Activated T-helper 2 cell treated with anti-CD3 and anti-CD28 coated beads, Interferon-gamma antibody, Interleukin-2, Interleukin-4, amounts not matched to agents 10 μg/mL and 5 μg/mL and 100 μg/mL, durations not matched to agents 14 hours and 24 hours and 36 hours (primary cell): ENCODE data around the gene EFNA4. TPM values are rescaled to one million over a fixed set of nuclear protein-coding genes. Genes with fewer than 3 reads are reported as not detected.

Experiments
- DNase-seq: peaks from one replicate; pipeline ENCODE4 v3.0.0; 2021; ENCODE audit warnings: low spot score
- H3K27ac Mint-ChIP-seq: one replicate; pipeline ENCODE4 v1.8.0; 2021; ENCODE audit warnings: mixed read lengths
- H3K27me3 Mint-ChIP-seq: one replicate; pipeline ENCODE4 v1.8.0; 2021; ENCODE audit warnings: low read depth, mixed read lengths
- H3K36me3 Mint-ChIP-seq: one replicate; pipeline ENCODE4 v1.8.0; 2021; ENCODE audit warnings: low read depth, mixed read lengths
- H3K4me1 Mint-ChIP-seq: one replicate; pipeline ENCODE4 v1.8.0; 2021; ENCODE audit warnings: low read depth, mixed read lengths
- H3K4me3 Mint-ChIP-seq: one replicate; pipeline ENCODE4 v1.8.0; 2021; ENCODE audit warnings: low read depth, mild to moderate bottlenecking, moderate library complexity, mixed read lengths
- H3K9me3 Mint-ChIP-seq: one replicate; pipeline ENCODE4 v1.8.0; 2021; ENCODE audit warnings: mixed read lengths
- intact Hi-C: fragments of 100-400 bp; cut with micrococcal nuclease; formaldehyde crosslinking; loops from one replicate; pipeline ENCODE4 v1.15.1; 2023
- total RNA-seq: library from RNA; stranded (reverse); gene quantifications from 2 replicates; pipeline ENCODE4 v1.2.3, GENCODE V29; 2022

The EFNA4 gene
- total RNA-seq, 1 donor from 2014 or later, result 10.5 TPM

DNA sequence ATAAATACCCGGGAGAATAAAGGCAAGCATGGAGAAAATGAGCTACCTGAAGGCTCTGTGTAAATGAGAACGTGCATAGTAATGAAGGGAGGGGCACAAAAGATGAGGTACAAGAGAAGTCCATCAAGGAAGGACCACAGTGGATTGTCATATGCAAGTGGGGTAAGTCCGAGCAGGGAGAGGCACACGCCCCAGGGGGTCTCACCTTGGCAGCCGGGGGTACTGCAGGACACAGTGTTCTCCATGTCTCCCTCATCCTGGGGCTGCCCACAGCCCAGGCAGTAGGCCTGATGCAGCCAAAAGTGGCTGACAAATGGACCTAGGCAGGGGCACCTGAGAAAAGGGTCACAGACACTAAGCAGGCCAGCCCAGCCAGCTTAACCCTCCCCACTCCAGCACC, 39.9 kb upstream of the EFNA4 start:
- H3K27me3 Mint-ChIP-seq, result no peaks in the 10 kb centered on the region
- no peak overlapping the region for H3K4me3 Mint-ChIP-seq
- H3K9me3 Mint-ChIP-seq, result no peaks in the 10 kb centered on the region
- H3K27ac Mint-ChIP-seq, result no peak overlapping the region
- no peak for DNase-seq
- intact Hi-C loops, result no loop called here
- H3K36me3 Mint-ChIP-seq, result peaks cover 16% of the 10 kb centered on the region
- peaks cover 10% of the 10 kb centered on the region for H3K4me1 Mint-ChIP-seq

DNA sequence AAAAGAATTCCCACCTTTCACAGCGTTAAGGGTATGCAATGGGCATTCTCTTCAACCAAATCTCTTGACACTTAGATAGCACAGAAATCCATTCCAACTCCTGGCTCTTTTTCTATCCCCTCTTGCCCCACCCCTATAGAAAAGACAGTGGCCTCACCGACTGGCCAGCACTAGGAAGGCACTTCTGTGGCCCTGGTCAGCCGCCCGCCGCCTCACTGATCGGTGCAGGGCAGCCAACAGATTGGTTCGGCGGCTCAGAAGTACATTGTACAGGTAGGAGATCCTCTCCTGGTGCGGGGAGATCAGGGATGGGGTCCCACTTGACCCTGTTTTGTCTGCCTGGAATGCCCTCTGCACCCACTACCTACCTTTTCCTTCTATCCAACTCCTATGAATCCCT, 39.2 kb upstream of the EFNA4 start:
- Mint-ChIP-seq H3K4me3 (no peak overlapping the region), H3K27ac (no peak overlapping the region), H3K9me3 (no peaks in the 10 kb centered on the region), H3K27me3 (no peaks in the 10 kb centered on the region), H3K4me1 (peaks cover 8% of the 10 kb centered on the region), H3K36me3 (peaks cover 9% of the 10 kb centered on the region)
- no peak for DNase-seq
- intact Hi-C loops, result no loop called here

DNA sequence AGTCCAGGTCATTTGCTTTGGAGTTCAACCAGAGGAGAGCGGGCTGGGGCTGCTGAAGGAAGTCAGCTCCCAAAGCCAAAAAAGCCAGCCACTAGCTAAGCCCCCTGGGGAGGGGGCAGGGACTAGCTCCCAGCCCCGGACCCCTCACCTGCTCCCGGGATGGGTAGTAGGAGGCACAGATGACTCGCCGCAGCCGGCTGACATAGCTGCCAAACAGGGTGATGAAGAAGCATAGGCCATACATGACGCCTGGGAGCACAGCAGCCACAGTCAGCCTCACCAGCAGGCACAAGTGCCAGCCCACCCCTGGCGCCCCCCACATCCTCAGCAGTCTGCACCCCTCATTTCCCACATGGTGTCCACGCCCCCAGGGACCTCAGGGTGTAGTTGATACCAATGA, 37.4 kb upstream of the EFNA4 start:
- no peaks in the 10 kb centered on the region for H3K9me3 Mint-ChIP-seq
- no peak overlapping the region for H3K27ac Mint-ChIP-seq
- H3K4me1 Mint-ChIP-seq, result no peaks in the 10 kb centered on the region
- H3K27me3 Mint-ChIP-seq, result no peaks in the 10 kb centered on the region
- no peak overlapping the region for H3K4me3 Mint-ChIP-seq
- H3K36me3 Mint-ChIP-seq, result no peaks in the 10 kb centered on the region
- DNase-seq, result no peak
- intact Hi-C loops, result no loop called here

DNA sequence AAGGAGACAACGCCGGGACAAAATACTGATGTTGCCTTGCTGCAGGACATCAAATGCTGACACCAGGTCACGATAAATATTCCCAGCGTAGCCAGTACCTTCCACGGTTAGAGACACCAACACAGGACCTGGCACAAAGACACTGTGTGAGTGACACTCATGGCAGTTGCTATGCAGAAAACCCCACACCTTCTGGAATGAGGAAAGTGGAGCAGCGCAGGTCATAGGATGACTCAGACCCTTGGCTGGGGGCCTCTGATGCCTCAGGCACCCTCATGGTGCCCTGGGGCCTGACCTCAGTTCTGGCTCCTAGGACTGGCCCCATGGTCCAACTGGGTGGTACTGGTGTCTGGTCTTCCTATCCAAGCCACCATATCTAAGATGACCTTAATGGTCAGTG, 37.0 kb upstream of the EFNA4 start:
- Mint-ChIP-seq H3K27ac (no peak overlapping the region), H3K9me3 (no peaks in the 10 kb centered on the region)
- intact Hi-C loops, result no loop called here

DNA sequence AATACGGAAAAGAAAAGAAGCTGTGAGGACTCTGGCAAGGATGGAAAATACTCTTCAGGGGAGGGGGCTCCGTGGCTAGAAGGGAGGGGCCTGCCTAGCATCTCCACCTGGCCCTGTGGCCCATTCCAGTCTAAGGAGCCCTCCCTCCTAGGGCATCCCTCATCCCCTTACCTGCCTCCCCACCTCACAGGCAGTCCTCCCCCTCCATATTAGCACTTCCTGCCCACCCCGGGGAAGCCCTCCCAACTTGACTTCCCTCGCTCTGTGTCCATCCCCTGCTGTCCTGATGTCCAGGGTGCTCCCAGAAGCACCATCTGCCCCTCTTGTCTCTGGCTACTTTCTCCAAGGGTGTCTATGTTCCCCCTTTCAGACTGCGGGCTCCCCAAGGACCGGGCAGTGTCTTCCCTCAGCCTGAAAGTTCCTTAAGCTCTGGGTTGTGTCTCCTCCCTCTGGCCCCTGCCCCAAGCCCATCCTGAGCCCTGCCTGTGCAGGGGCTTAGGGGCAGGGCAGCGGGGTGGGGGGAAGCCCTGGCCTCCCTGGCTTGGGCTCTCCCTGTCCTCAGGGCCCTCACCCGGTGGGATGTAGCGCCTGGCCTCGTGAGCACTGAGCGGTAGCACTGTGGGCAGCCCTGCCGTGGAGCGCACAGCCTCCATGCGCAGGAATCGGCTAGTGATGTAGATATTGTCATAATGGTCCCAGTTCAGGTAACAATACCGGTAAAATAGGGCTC, 33.9 kb upstream of the EFNA4 start:
- Mint-ChIP-seq H3K4me1 (no peaks in the 10 kb centered on the region), H3K4me3 (no peak overlapping the region), H3K27me3 (no peaks in the 10 kb centered on the region), H3K9me3 (no peaks in the 10 kb centered on the region), H3K27ac (no peak overlapping the region), H3K36me3 (no peaks in the 10 kb centered on the region)
- DNase-seq, result no peak
- intact Hi-C loops, result no loop called here

More for the DNA sequence above, 37.0 kb upstream of the EFNA4 start:
- H3K36me3 Mint-ChIP-seq, result no peaks in the 10 kb centered on the region
- H3K4me1 Mint-ChIP-seq, result no peaks in the 10 kb centered on the region
- H3K4me3 Mint-ChIP-seq, result no peak overlapping the region
- H3K27me3 Mint-ChIP-seq, result no peaks in the 10 kb centered on the region
- no peak for DNase-seq

DNA sequence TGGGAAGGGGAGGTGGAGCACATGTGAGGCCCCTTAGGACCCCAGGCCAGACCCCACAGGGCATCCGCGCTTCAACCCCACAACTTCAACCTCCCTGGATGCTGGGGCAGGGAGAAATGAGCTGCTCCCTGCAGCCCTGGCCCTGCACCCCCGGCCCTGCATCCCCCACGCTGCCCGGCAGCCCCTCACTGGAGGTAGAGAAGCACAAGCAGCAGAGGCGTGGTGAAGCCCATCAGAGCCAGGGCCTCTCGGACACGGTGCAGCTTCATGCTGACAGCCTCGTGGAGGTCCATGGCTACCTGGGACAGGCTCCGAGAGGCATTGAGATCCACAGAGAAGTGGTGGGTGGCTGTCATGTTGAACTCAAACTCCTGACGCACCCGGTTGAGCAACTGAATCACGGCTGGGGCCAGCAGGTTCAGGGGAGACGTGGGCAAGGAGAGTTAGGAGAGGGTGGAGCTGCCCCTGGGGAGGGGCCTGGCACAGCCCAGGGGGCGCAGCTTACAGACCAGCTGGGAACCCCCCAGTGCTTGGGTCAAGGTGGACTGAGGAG, 33.2 kb upstream of the EFNA4 start:
- Mint-ChIP-seq H3K4me1 (no peaks in the 10 kb centered on the region), H3K36me3 (no peaks in the 10 kb centered on the region), H3K9me3 (no peaks in the 10 kb centered on the region), H3K27me3 (peaks cover under 1% of the 10 kb centered on the region), H3K4me3 (no peak overlapping the region), H3K27ac (no peak overlapping the region)
- intact Hi-C loops, result no loop called here
- no peak for DNase-seq

DNA sequence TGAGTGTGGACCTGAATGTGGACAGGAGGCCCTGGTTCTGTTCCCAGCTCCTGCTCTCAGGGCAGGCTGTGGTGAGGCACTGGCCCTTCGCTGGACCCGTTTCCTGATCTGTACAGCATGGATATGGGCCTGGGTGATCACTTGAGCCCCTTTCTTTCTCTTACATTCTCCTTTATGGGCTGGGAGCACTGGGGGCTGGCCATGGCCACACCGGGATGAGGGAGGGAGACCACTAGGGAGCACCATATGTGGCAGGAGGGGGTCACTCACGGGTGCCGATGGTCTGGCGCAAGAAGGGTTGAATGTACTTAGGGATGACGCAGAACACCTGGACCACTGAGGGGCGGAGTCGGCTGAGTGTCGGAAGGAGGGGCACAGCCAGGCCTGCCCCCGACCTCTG, 32.6 kb upstream of the EFNA4 start:
- Mint-ChIP-seq H3K27ac (no peak overlapping the region), H3K4me1 (no peaks in the 10 kb centered on the region), H3K4me3 (no peak overlapping the region), H3K36me3 (no peaks in the 10 kb centered on the region), H3K27me3 (peaks cover 1% of the 10 kb centered on the region), H3K9me3 (no peaks in the 10 kb centered on the region)
- intact Hi-C loops, result no loop called here
- DNase-seq, result no peak

DNA sequence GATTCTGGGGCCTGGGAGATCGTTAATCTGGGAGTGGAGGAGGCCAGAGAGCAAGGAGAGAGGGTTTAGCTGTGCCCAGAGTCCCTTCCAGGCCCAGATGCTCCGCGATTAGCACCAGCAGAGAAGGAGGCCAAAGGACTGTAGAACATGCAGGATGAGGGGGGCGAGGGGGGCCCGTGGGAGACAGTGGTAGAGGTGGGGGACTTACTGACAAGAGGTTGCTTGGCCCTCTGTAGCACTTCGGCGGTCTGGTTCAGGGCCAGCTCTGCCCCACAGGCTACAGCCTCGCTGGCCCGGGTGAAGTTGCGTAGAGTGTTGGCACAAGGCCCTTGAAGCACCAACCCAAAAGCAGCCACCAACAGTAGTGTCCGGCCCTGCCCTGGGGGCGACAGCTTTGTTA, 30.7 kb upstream of the EFNA4 start:
- Mint-ChIP-seq H3K36me3 (no peaks in the 10 kb centered on the region), H3K27ac (no peak overlapping the region), H3K4me3 (no peak overlapping the region), H3K9me3 (no peaks in the 10 kb centered on the region), H3K27me3 (peaks cover 4% of the 10 kb centered on the region), H3K4me1 (no peaks in the 10 kb centered on the region)
- intact Hi-C loops, result no loop called here
- no peak for DNase-seq

DNA sequence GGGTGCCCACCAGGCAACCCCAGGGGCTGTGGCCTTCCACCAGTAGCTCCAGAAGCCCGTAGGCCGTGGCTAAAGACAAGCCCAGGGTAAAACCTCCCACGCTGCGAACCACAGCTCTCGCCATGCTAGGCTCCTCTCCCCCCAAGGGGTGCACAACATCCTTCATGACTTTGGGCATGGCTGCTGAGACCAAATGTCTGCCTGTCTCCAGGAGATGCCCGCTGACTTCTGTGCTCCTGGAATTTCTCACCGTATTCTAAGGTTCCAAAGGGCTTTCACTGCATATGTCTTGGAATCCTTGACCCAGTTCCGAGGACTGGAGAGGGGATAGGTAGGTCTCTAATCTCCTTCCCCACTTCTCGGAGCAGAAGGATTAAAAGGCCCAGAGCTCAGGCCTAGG, 30.0 kb upstream of the EFNA4 start, which contains the start of the genes DCST1 and DCST2:
DCST1 (plus strand) TSS at position 301 of the 400 bp plus-strand sequence. CDS start 213 bp downstream, outside the sequence.
DCST2 (minus strand) TSS at position 258 of the 400 bp plus-strand sequence; CDS start at position 178, 80 bp downstream.
- Mint-ChIP-seq H3K27me3 (peaks cover 7% of the 10 kb centered on the region), H3K4me1 (no peaks in the 10 kb centered on the region), H3K27ac (no peak within 1 kb of the TSS), H3K4me3 (no peak within 1 kb of the TSS), H3K36me3 (no peaks in the 10 kb centered on the region), H3K9me3 (no peaks in the 10 kb centered on the region)
- DNase-seq, result no peak
- intact Hi-C loops, result no loop called here

DNA sequence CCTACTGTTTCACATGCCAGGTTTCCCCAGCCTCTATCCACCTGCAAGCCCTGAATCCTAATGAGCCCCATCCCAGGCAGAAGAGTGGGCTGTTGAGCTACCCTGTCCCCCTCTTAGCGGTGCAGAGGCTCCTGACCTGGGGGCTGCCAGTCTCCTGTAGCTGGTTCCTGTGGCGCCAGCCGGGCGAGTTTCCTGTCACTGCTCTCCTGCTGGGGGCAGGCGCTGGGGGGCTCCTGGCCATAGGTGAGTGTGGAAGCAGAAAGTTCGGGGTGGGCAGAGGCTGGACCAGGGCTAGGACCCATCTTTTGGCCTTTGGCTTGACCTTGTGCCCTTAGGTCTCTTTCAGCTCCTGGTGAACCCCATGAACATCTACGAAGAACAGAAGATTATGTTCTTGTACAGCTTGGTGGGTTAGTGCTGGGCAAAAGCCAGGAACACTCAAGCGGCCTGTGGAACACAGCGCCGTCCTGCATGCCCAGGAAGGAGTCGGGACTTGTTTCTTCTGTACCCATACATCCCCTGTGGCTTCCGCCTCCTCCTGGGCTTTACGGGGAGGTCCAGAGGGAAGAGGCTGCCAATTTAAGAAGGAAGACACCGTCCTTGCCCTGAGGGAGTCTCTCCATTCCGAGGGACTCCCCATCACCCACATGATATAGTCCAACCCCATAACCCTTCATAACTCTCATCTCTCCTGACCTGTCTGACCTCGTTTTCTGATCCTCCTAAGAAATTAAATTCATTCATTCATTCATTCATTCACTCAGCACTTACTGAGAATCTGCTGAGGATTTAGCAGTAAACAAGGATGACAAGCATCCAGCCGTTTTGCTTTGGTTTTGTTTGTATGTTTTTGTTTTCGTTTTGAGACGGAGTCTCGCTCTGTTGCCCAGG, 29.0 kb upstream of the EFNA4 start:
- no peak for DNase-seq
- intact Hi-C loops, result no loop called here
- Mint-ChIP-seq H3K27ac (no peak overlapping the region), H3K4me1 (peaks cover 3% of the 10 kb centered on the region), H3K27me3 (peaks cover 8% of the 10 kb centered on the region), H3K4me3 (no peak overlapping the region), H3K9me3 (no peaks in the 10 kb centered on the region), H3K36me3 (no peaks in the 10 kb centered on the region)

DNA sequence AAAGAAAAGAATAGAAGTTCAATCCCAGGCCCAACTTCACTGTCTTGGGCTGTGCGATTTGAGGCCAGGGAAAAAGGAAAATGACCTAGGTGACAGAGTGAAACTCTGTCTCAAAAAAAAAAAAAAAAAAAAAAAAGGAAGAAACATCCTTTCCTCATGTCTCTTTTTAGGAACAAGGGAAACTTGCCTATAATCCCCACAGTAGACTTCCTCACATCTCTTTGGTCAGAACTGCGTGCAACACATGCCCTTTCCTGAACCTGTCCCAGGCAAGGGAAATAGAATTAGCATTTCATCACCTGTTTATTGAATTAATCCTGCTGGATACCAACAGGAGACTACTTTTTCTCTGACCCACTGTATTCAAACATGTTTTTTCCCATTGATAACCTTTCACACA, 27.6 kb upstream of the EFNA4 start:
- H3K9me3 Mint-ChIP-seq, result no peaks in the 10 kb centered on the region
- H3K27ac Mint-ChIP-seq, result no peak overlapping the region
- DNase-seq, result no peak
- intact Hi-C loops, result no loop called here
- H3K36me3 Mint-ChIP-seq, result no peaks in the 10 kb centered on the region
- H3K4me1 Mint-ChIP-seq, result peaks cover 3% of the 10 kb centered on the region
- H3K27me3 Mint-ChIP-seq, result peaks cover 8% of the 10 kb centered on the region
- no peak overlapping the region for H3K4me3 Mint-ChIP-seq

DNA sequence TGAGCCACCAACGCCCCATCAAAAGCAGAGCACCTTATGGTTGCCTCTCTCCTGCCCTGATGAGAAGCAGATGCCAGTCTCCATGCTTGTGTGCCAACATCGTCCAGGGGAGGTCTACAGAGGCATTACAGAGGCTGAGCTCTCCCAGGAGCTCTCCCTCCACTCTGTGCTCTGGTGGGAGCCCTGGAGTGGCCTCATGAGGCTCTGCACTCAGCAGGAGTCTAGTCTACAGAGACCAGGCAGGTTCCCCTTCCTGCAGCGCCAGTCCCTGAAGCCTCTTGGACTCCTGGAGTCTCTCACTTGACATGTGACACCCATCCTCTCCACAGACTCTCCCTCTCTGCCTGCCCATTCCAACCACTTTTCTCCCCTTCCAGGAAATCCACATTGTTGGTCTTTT, 26.5 kb upstream of the EFNA4 start:
- H3K9me3 Mint-ChIP-seq, result no peaks in the 10 kb centered on the region
- intact Hi-C loops, result no loop called here
- H3K4me3 Mint-ChIP-seq, result no peak overlapping the region
- no peaks in the 10 kb centered on the region for H3K36me3 Mint-ChIP-seq
- no peak for DNase-seq
- H3K4me1 Mint-ChIP-seq, result peaks cover 3% of the 10 kb centered on the region
- H3K27ac Mint-ChIP-seq, result no peak overlapping the region
- peaks cover 8% of the 10 kb centered on the region for H3K27me3 Mint-ChIP-seq
